Measurements from ENCODE around the gene MMP21.

GRCh38 chr10:125768219-125768855 is 7.3 kb downstream of the MMP21 start:
- no peak for TF ChIP-seq TAF1 (IDR thresholded peaks at IDR 0.05; ENCODE audit: borderline replicate concordance, insufficient read depth, low read length)
- TF ChIP-seq POLR2AphosphoS5 (IDR thresholded peaks at IDR 0.05; ENCODE audit: low read depth, low read length), result no peak
